BLaER1 (cell line): ENCODE results near the gene PGA3.
"Not testable (repeated sequence)": the region's sequence is repeated elsewhere in the genome, so short reads cannot be mapped to it uniquely, and the experiment has no call there.

Experiments
- H3K27ac ChIP-seq: shearing (Covaris generic); formaldehyde crosslinking; 2 replicates; pipeline ENCODE4 v1.8.1; 2022
- H3K27me3 ChIP-seq: shearing (Covaris generic); formaldehyde crosslinking; 2 replicates; pipeline ENCODE4 v1.8.1; 2022
- H3K36me3 ChIP-seq: shearing (Covaris generic); formaldehyde crosslinking; 2 replicates; pipeline ENCODE4 v1.8.1; 2022
- H3K4me1 ChIP-seq: shearing (Covaris generic); formaldehyde crosslinking; 2 replicates; pipeline ENCODE4 v1.8.1; 2022
- H3K4me2 ChIP-seq: shearing (Covaris generic); formaldehyde crosslinking; 2 replicates; pipeline ENCODE4 v1.8.1; 2022
- H3K4me3 ChIP-seq: shearing (Covaris generic); formaldehyde crosslinking; 2 replicates; pipeline ENCODE4 v1.8.1; 2022
- H3K9ac ChIP-seq: shearing (Covaris generic); formaldehyde crosslinking; 2 replicates; pipeline ENCODE4 v1.8.1; 2022
- H3K9me3 ChIP-seq: shearing (Covaris generic); formaldehyde crosslinking; 2 replicates; pipeline ENCODE4 v1.8.1; 2022
- H4K20me1 ChIP-seq: shearing (Covaris generic); formaldehyde crosslinking; 2 replicates; pipeline ENCODE4 v1.8.1; 2022
- Cebpa-rat ChIP-seq: shearing (Covaris generic); IDR thresholded peaks from 2 replicates; pipeline ENCODE4 v1.8.1; 2022

The PGA3 gene

DNA sequence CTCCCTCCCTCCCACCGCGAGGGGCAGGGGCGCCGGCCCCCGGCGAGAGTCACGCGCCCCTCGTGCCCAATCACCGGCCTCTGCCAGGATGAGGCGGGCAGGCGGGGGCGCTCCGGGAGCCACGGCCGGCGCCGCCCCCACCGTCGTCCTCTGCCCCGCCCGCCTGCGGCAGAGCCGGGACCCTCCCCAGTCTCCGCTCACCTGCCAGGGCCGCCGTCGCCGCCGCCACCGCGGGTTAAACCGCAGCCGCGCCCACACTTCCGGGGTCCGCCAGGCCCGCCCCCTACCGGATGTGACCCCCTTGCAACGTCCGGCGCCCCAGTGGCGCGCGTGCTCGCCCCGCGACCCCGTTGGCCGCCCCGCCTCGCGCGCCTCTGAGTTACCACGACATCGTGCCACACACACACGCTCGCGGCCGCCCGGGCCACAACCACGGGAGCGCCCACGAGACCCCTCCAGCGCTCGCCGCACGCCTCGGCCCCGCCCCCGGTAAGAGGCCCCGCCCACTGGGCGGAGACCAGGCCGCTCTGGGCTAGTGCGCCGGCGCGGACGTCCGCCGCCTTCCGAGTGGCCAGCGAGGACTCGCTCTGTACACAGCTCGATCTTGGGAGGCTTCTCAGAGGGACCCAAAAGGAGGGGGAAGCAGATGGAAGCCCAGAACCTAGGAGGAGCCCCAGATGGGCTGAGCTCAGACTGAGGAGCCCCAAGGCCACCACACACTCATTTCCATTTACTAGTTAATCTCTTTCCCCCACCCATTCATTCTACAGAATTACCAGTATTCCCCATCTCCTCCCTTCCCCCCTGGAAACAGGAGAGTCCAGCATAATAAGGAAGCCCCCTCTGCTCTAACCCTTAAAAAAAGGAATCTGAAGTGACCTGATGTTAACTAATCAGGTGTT is 41.9 kb upstream of the PGA3 start, which contains the start of gene VPS37C:
Gene VPS37C (minus strand): TSS at position 237 of the 902 bp plus-strand sequence. CDS start 22,597 bp downstream, outside the sequence.
- H4K20me1 ChIP-seq = peaks cover 9% of the 10 kb centered on the region; the same call in 1 of the 2 replicates
- no peaks in the 10 kb centered on the region for H3K36me3 ChIP-seq
- H3K27me3 ChIP-seq = no peaks in the 10 kb centered on the region
- H3K4me1 ChIP-seq = peaks cover 21% of the 10 kb centered on the region
- no peak for TF ChIP-seq Cebpa-rat
- peak within 1 kb of the TSS; percentile 76 for H3K4me3 ChIP-seq
- H3K9ac ChIP-seq = peak within 1 kb of the TSS; percentile 83
- H3K4me2 ChIP-seq = peak within 1 kb of the TSS; percentile 87
- no peaks in the 10 kb centered on the region; the same call in 1 of the 2 replicates for H3K9me3 ChIP-seq
- H3K27ac ChIP-seq = peak within 1 kb of the TSS; percentile 94

GRCh38 chr11:61162092-61162941 is 41.0 kb upstream of the PGA3 start:
- Histone ChIP-seq H3K9me3 (no peaks in the 10 kb centered on the region; the same call in 1 of the 2 replicates), H3K4me2 (peak overlapping the region; percentile 87), H3K27me3 (no peaks in the 10 kb centered on the region), H4K20me1 (peaks cover 9% of the 10 kb centered on the region; the same call in 1 of the 2 replicates), H3K9ac (peak overlapping the region; percentile 83), H3K4me1 (peaks cover 22% of the 10 kb centered on the region), H3K4me3 (peak overlapping the region; percentile 76), H3K27ac (peak overlapping the region; percentile 94), H3K36me3 (no peaks in the 10 kb centered on the region)
- TF ChIP-seq Cebpa-rat = no peak

DNA sequence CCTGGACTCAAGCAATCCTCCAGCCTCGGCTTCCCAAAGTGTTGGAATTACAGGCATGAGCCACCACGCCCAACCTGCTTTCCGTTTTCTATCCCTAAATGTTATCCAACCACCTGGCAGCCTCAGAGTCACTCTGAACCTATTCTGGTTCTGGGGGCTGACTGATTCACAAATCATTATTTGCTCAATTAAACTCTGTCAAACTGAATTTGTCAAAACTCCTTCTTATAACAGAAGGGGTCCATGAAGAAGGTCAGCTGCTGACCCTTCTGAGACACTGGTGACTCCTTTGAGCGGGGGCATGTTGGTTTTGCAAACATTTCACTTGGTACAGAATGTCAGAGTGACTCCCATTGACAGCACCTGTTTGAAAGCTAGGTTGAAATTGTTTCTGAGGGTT is 40.3 kb upstream of the PGA3 start:
- Histone ChIP-seq H3K9me3 (no peaks in the 10 kb centered on the region; the same call in 1 of the 2 replicates), H3K36me3 (no peaks in the 10 kb centered on the region), H3K4me2 (no peak overlapping the region), H3K4me1 (peaks cover 29% of the 10 kb centered on the region), H4K20me1 (peaks cover 9% of the 10 kb centered on the region; the same call in 1 of the 2 replicates), H3K4me3 (no peak overlapping the region), H3K27me3 (no peaks in the 10 kb centered on the region), H3K9ac (no peak overlapping the region), H3K27ac (no peak overlapping the region)
- TF ChIP-seq Cebpa-rat = no peak

GRCh38 chr11:61163714-61164605 is 39.4 kb upstream of the PGA3 start:
- no peaks in the 10 kb centered on the region; the same call in 1 of the 2 replicates for H4K20me1 ChIP-seq
- H3K4me2 ChIP-seq = no peak overlapping the region
- H3K4me3 ChIP-seq = no peak overlapping the region
- H3K9ac ChIP-seq = no peak overlapping the region
- H3K27me3 ChIP-seq = no peaks in the 10 kb centered on the region
- TF ChIP-seq Cebpa-rat = no peak
- H3K27ac ChIP-seq = no peak overlapping the region
- H3K36me3 ChIP-seq = no peaks in the 10 kb centered on the region
- peaks cover 2% of the 10 kb centered on the region; the same call in 1 of the 2 replicates for H3K9me3 ChIP-seq
- H3K4me1 ChIP-seq = peaks cover 29% of the 10 kb centered on the region

DNA sequence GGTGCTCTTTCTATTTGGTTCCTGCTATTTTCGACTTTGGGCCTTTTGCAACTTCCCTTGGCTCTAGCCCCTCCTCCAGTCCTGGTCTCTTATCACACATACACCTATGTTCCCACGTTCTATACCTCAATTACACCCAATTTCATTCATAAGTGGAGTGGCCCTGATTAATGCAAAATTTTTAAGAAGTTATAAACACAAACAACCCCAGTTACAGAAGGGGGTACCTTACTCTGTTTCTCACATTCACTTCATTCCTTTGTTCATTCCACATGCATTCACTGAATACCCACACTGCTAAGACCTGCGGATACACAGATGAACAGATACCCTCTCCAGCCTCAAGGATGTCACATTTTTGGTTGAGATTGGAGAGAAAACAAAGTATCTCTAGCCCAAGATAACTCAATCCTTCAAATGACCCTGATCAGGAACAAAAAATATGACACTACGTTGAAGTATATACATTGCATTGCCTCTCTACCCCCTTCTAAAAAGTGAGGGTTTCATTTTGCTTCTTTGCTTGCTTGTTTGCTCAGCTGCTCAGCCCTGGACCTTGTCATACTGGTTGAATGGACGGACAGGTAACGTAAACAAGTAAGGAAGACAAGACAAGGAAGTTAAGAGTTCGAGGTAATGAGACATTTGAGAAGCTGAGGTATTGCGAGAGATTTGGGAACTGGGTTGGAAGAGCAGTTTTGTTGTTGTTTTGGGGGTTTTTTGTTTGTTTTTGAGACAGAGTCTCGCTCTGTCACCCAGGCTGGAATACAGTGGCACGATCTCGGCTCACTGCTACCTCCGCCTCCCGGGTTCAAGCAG is 38.5 kb upstream of the PGA3 start:
- Histone ChIP-seq H3K36me3 (no peaks in the 10 kb centered on the region), H3K9ac (no peak overlapping the region), H3K4me3 (no peak overlapping the region), H3K4me1 (peaks cover 29% of the 10 kb centered on the region), H3K27ac (no peak overlapping the region), H3K27me3 (no peaks in the 10 kb centered on the region), H3K9me3 (peaks cover 6% of the 10 kb centered on the region; the same call in 1 of the 2 replicates), H3K4me2 (no peak overlapping the region), H4K20me1 (no peaks in the 10 kb centered on the region)
- no peak for TF ChIP-seq Cebpa-rat

GRCh38 chr11:61165785-61166184 is 37.5 kb upstream of the PGA3 start:
- not testable (repeated sequence) for H3K4me2 ChIP-seq, H3K36me3 ChIP-seq, H3K4me3 ChIP-seq, H4K20me1 ChIP-seq, H3K27ac ChIP-seq, H3K9ac ChIP-seq, H3K9me3 ChIP-seq, H3K27me3 ChIP-seq
- H3K4me1 ChIP-seq = peaks cover 22% of the 10 kb centered on the region

DNA sequence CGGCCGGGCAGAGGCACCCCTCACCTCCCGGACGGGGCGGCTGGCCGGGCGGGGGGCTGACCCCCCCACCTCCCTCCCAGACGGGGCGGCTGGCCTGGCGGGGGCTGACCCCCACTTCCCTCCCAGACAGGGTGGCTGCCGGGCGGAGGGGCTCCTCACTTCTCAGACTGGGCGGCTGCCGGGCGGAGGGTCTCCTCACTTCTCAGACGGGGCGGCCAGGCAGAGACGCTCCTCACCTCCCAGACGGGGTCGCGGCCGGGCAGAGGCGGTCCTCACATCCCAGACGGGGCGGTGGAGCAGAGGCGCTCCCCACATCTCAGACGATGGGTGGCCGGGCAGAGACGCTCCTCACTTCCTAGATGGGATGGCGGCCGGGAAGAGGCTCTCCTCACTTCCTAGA is 37.0 kb upstream of the PGA3 start:
- not testable (repeated sequence) for H4K20me1 ChIP-seq, H3K9ac ChIP-seq, H3K27ac ChIP-seq, H3K36me3 ChIP-seq, H3K4me3 ChIP-seq, H3K4me2 ChIP-seq, H3K27me3 ChIP-seq, H3K9me3 ChIP-seq
- H3K4me1 ChIP-seq = peaks cover 22% of the 10 kb centered on the region

- H3K4me3 ChIP-seq = no peak overlapping the region
- no peak for TF ChIP-seq Cebpa-rat
These were observed 35.1 kb upstream of the PGA3 start for GRCh38 chr11:61168042-61168688.

More at GRCh38 chr11:61168042-61168688, 35.1 kb upstream of the PGA3 start:
- H3K27me3 ChIP-seq = no peaks in the 10 kb centered on the region
- no peak overlapping the region for H3K9ac ChIP-seq
- peaks cover 6% of the 10 kb centered on the region; the same call in 1 of the 2 replicates for H3K9me3 ChIP-seq
- H3K36me3 ChIP-seq = no peaks in the 10 kb centered on the region
- H3K27ac ChIP-seq = no peak overlapping the region
- no peaks in the 10 kb centered on the region for H4K20me1 ChIP-seq
- peaks cover 25% of the 10 kb centered on the region for H3K4me1 ChIP-seq
- H3K4me2 ChIP-seq = no peak overlapping the region
